Liver (tissue), 3 donors: Measurements from ENCODE around the gene SH2D7.

Source experiments
- EGR1 ChIP-seq, 2 donors: IDR thresholded peaks; 2 replicates each; pipeline ENCODE4 v1.6.1; 2016 to 2018; ENCODE audit warnings: antibody characterized with exemption in 2 of 2, low read depth in 2 of 2
- TF ChIP-seq, protein P1 (sequence below): fragments of 150-350 bp; IDR thresholded peaks from 2 replicates; pipeline ENCODE4 v1.5.1; 2017; ENCODE audit warnings: improper control_type of control experiment, low read depth, low read length; ENCODE audit not compliant: missing input control
- donor health status: healthy.
- donor health status: healthy.

DNA sequence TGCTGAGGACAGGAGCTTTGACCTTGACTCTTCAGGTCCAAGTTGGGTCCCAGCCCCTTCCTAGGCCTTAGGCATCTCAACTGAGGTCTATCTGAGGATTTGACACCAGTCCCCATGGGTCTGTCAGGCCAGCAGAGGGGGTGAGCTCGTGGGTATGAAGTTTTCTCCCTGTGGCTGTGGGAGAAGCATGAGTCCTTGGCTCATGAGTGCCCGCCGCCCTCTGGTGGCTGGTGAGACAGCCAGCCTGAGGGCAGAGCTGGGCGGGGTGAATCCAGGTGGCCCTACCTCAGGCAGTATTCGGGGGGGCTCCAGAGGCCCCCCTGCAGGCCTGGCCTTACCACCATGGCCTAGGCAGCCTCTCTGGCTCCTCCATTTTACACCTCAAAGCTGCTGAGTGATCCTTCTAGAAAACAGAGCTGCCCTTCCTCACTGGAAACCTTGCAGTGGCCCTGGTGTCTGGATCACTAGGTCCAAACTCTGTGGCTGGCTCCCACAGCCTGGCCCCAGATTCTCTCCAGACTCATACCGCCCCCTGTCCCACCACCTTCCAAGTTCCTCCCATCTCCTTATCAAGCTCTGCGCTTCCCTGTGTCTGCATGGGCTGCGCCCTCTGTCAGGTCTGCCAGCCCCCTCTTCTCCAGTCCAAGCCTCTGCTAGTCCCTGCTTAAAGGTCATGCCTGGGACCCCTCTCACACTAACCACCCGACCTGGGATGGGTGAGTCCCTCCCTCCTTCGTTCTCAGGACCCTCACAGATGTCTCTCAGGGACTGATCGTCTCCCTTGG lies 16.1 kb downstream of the SH2D7 start:
- TF ChIP-seq, protein P1, sequence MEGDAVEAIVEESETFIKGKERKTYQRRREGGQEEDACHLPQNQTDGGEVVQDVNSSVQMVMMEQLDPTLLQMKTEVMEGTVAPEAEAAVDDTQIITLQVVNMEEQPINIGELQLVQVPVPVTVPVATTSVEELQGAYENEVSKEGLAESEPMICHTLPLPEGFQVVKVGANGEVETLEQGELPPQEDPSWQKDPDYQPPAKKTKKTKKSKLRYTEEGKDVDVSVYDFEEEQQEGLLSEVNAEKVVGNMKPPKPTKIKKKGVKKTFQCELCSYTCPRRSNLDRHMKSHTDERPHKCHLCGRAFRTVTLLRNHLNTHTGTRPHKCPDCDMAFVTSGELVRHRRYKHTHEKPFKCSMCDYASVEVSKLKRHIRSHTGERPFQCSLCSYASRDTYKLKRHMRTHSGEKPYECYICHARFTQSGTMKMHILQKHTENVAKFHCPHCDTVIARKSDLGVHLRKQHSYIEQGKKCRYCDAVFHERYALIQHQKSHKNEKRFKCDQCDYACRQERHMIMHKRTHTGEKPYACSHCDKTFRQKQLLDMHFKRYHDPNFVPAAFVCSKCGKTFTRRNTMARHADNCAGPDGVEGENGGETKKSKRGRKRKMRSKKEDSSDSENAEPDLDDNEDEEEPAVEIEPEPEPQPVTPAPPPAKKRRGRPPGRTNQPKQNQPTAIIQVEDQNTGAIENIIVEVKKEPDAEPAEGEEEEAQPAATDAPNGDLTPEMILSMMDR = peak; percentile 97
- no peak for TF ChIP-seq EGR1 (IDR thresholded peaks at IDR 0.05; ENCODE audit: low read depth in 2 of 2)
